Measurements from ENCODE around the gene NANOS1.

Gene NANOS1

GRCh38 chr10:119028900-119029612 is 458 bp upstream of the NANOS1 start:
- WGBS, 2 donors (ENCODE audit: extremely low coverage in 2 of 2, insufficient read length in 2 of 2, insufficient replicate concordance in 1 of 2), result no CpG with 5 or more reads among the region's 68 CpGs
- Histone ChIP-seq H3K27ac (replicated peaks; ENCODE audit: low read length) (peak overlapping the region; percentile 8), H3K4me3 (ENCODE audit: low read length in 2 of 2) (peak overlapping the region; percentile 54 to 67)

GRCh38 chr10:119030421-119031250 is 1.1 kb downstream of the NANOS1 start:
- Histone ChIP-seq H3K27ac (replicated peaks; ENCODE audit: low read length) (no peak overlapping the region), H3K4me2 (ENCODE audit: insufficient read depth, low read length, poor library complexity, severe bottlenecking) (peak overlapping the region; percentile 89), H2AK5ac (ENCODE audit: low read depth, low read length) (no peak overlapping the region), H4K91ac (ENCODE audit: low read depth, low read length, poor library complexity) (no peak overlapping the region), H2BK5ac (ENCODE audit: low read length) (no peak overlapping the region), H3K14ac (ENCODE audit: low read length) (no peak overlapping the region), H3K9ac (ENCODE audit: low read depth, low read length, poor library complexity) (peak overlapping the region; percentile 86), H3K18ac (ENCODE audit: low read length) (peak overlapping the region; percentile 87), H3K9me3 (replicated peaks in 1 of 2; ENCODE audit: control insufficient read depth in 2 of 2, insufficient read depth in 1 of 2, low read depth in 1 of 2, low read length in 2 of 2) (no peaks in the 10 kb centered on the region), H2BK120ac (ENCODE audit: low read depth, low read length) (no peak overlapping the region), H3K27me3 (ENCODE audit: control insufficient read depth in 3 of 3, insufficient read depth in 3 of 3, low read depth in 1 of 3, low read length in 3 of 3) (peaks cover 0 to 20% (median 2%) of the 10 kb centered on the region in 3 experiments), H3K4ac (ENCODE audit: low read length) (no peak overlapping the region), H3K23ac (ENCODE audit: low read depth, low read length, poor library complexity) (no peak overlapping the region), H3K36me3 (replicated peaks in 1 of 2; ENCODE audit: control insufficient read depth in 2 of 2, insufficient read depth in 2 of 2, low read length in 2 of 2) (peaks cover 7 to 37% of the 10 kb centered on the region in 2 donors), H2AFZ (ENCODE audit: low read length) (peak overlapping the region; percentile 86), H2BK12ac (ENCODE audit: low read length) (no peak overlapping the region), H2BK15ac (ENCODE audit: low read length) (no peak overlapping the region), H4K8ac (ENCODE audit: low read depth, low read length) (no peak overlapping the region), H3K79me1 (ENCODE audit: low read depth, low read length) (peaks cover 2% of the 10 kb centered on the region), H3K4me3 (ENCODE audit: low read length in 2 of 2) (peak overlapping the region; percentile 54 to 88), H3K4me1 (ENCODE audit: control insufficient read depth in 2 of 2, insufficient read depth in 1 of 2, low read depth in 1 of 2, low read length in 2 of 2) (peaks cover 4 to 5% of the 10 kb centered on the region in 2 donors)
- no CpG with 5 or more reads among the region's 65 CpGs for WGBS, 2 donors (ENCODE audit: extremely low coverage in 2 of 2, insufficient read length in 2 of 2, insufficient replicate concordance in 1 of 2)
- DNase-seq (ENCODE audit: low spot score), result peak; percentile 63

More at GRCh38 chr10:119028900-119029612, 458 bp upstream of the NANOS1 start:
- Histone ChIP-seq H4K8ac (ENCODE audit: low read depth, low read length) (peak overlapping the region; percentile 17), H2AK5ac (ENCODE audit: low read depth, low read length) (no peak overlapping the region), H4K91ac (ENCODE audit: low read depth, low read length, poor library complexity) (no peak overlapping the region), H3K14ac (ENCODE audit: low read length) (peak overlapping the region; percentile 56), H2AFZ (ENCODE audit: low read length) (peak overlapping the region; percentile 86), H3K36me3 (replicated peaks in 1 of 2; ENCODE audit: control insufficient read depth in 2 of 2, insufficient read depth in 2 of 2, low read length in 2 of 2) (peaks cover 6 to 27% of the 10 kb centered on the region in 2 donors), H3K79me1 (ENCODE audit: low read depth, low read length) (peaks cover 2% of the 10 kb centered on the region), H2BK15ac (ENCODE audit: low read length) (no peak overlapping the region), H2BK5ac (ENCODE audit: low read length) (peak overlapping the region; percentile 82), H2BK12ac (ENCODE audit: low read length) (peak overlapping the region; percentile 10), H3K4ac (ENCODE audit: low read length) (no peak overlapping the region), H3K27me3 (ENCODE audit: control insufficient read depth in 3 of 3, insufficient read depth in 3 of 3, low read depth in 1 of 3, low read length in 3 of 3) (peaks cover 0 to 29% (median 2%) of the 10 kb centered on the region in 3 experiments), H3K9ac (ENCODE audit: low read depth, low read length, poor library complexity) (peak overlapping the region; percentile 60), H3K23ac (ENCODE audit: low read depth, low read length, poor library complexity) (no peak overlapping the region), H3K4me1 (ENCODE audit: control insufficient read depth in 2 of 2, insufficient read depth in 1 of 2, low read depth in 1 of 2, low read length in 2 of 2) (peaks cover 4 to 5% of the 10 kb centered on the region in 2 donors), H2BK120ac (ENCODE audit: low read depth, low read length) (peak overlapping the region; percentile 47), H3K18ac (ENCODE audit: low read length) (peak overlapping the region; percentile 89), H3K9me3 (replicated peaks in 1 of 2; ENCODE audit: control insufficient read depth in 2 of 2, insufficient read depth in 1 of 2, low read depth in 1 of 2, low read length in 2 of 2) (no peaks in the 10 kb centered on the region), H3K4me2 (ENCODE audit: insufficient read depth, low read length, poor library complexity, severe bottlenecking) (peak overlapping the region; percentile 89)
- DNase-seq (ENCODE audit: low spot score), result peak; percentile 91

GRCh38 chr10:119031496-119032059 is 2.1 kb downstream of the NANOS1 start:
- H2AK5ac ChIP-seq (ENCODE audit: low read depth, low read length), result no peak overlapping the region
- peaks cover 2% of the 10 kb centered on the region for H3K79me1 ChIP-seq (ENCODE audit: low read depth, low read length)
- peaks cover 4 to 5% of the 10 kb centered on the region in 2 donors for H3K4me1 ChIP-seq (ENCODE audit: control insufficient read depth in 2 of 2, insufficient read depth in 1 of 2, low read depth in 1 of 2, low read length in 2 of 2)
- no peak overlapping the region for H3K14ac ChIP-seq (ENCODE audit: low read length)
- DNase-seq (ENCODE audit: low spot score), result no peak
- H2BK5ac ChIP-seq (ENCODE audit: low read length), result no peak overlapping the region
- no peak overlapping the region for H4K91ac ChIP-seq (ENCODE audit: low read depth, low read length, poor library complexity)
- H3K27ac ChIP-seq (replicated peaks; ENCODE audit: low read length), result no peak overlapping the region
- H3K18ac ChIP-seq (ENCODE audit: low read length), result no peak overlapping the region
- H3K4me3 ChIP-seq (ENCODE audit: low read length in 2 of 2), result peak overlapping the region in 1 of 2 donors; percentile 54
- H3K23ac ChIP-seq (ENCODE audit: low read depth, low read length, poor library complexity), result no peak overlapping the region
- no peak overlapping the region for H4K8ac ChIP-seq (ENCODE audit: low read depth, low read length)
- H2BK12ac ChIP-seq (ENCODE audit: low read length), result no peak overlapping the region
- peaks cover 9 to 47% of the 10 kb centered on the region in 2 donors for H3K36me3 ChIP-seq (replicated peaks in 1 of 2; ENCODE audit: control insufficient read depth in 2 of 2, insufficient read depth in 2 of 2, low read length in 2 of 2)
- H3K4ac ChIP-seq (ENCODE audit: low read length), result no peak overlapping the region
- peaks cover 0 to 12% (median 2%) of the 10 kb centered on the region in 3 experiments for H3K27me3 ChIP-seq (ENCODE audit: control insufficient read depth in 3 of 3, insufficient read depth in 3 of 3, low read depth in 1 of 3, low read length in 3 of 3)
- no peak overlapping the region for H2AFZ ChIP-seq (ENCODE audit: low read length)
- H3K9ac ChIP-seq (ENCODE audit: low read depth, low read length, poor library complexity), result no peak overlapping the region
- no peak overlapping the region for H3K4me2 ChIP-seq (ENCODE audit: insufficient read depth, low read length, poor library complexity, severe bottlenecking)
- WGBS, 2 donors (ENCODE audit: extremely low coverage in 2 of 2, insufficient read length in 2 of 2, insufficient replicate concordance in 1 of 2), result no CpG with 5 or more reads among the region's 7 CpGs
- H3K9me3 ChIP-seq (replicated peaks in 1 of 2; ENCODE audit: control insufficient read depth in 2 of 2, insufficient read depth in 1 of 2, low read depth in 1 of 2, low read length in 2 of 2), result no peaks in the 10 kb centered on the region
- H2BK120ac ChIP-seq (ENCODE audit: low read depth, low read length), result no peak overlapping the region
- H2BK15ac ChIP-seq (ENCODE audit: low read length), result no peak overlapping the region

Measured in neuronal stem cell (in vitro differentiated cells).